ENCODE measurements around the gene ACOX3.

DNA sequence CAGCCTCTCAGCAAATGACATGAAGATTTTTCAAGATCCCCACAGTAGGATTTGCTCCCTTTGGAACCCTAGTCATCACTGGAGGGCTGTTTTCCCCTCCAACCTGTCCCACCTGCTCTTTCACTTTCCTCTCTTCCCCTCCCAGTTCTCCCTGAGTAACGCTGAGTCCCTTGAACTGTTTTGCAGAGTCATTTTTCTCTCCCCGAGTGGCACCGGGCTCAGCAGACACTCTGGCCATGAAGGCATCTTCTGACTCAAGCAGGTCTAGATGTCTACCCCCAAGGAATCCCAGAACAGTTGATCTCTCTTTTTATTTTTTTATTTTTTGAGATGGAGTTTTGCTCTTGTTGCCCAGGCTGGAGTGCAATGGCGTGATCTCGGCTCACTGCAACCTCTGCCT is 118.8 kb downstream of the ACOX3 start:
- TF ChIP-seq, protein P1, sequence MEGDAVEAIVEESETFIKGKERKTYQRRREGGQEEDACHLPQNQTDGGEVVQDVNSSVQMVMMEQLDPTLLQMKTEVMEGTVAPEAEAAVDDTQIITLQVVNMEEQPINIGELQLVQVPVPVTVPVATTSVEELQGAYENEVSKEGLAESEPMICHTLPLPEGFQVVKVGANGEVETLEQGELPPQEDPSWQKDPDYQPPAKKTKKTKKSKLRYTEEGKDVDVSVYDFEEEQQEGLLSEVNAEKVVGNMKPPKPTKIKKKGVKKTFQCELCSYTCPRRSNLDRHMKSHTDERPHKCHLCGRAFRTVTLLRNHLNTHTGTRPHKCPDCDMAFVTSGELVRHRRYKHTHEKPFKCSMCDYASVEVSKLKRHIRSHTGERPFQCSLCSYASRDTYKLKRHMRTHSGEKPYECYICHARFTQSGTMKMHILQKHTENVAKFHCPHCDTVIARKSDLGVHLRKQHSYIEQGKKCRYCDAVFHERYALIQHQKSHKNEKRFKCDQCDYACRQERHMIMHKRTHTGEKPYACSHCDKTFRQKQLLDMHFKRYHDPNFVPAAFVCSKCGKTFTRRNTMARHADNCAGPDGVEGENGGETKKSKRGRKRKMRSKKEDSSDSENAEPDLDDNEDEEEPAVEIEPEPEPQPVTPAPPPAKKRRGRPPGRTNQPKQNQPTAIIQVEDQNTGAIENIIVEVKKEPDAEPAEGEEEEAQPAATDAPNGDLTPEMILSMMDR (IDR thresholded peaks at IDR 0.05; ENCODE audit: low read depth, low read length, missing input control): no peak
- TF ChIP-seq RAD21 (IDR thresholded peaks at IDR 0.05) (no peak), TAF1 (conservative IDR thresholded peaks at IDR 0.05) (no peak), EGR1 (IDR thresholded peaks at IDR 0.05; ENCODE audit: low read depth in 2 of 2) (no peak), SP1 (IDR thresholded peaks at IDR 0.05) (no peak), GABPA (IDR thresholded peaks at IDR 0.05 in 1 of 2, conservative IDR thresholded peaks at IDR 0.05 in 1 of 2) (no peak), JUND (IDR thresholded peaks at IDR 0.05) (no peak), RXRA (IDR thresholded peaks at IDR 0.05) (no peak), YY1 (IDR thresholded peaks at IDR 0.05) (no peak)
- TF ChIP-seq, protein P2, sequence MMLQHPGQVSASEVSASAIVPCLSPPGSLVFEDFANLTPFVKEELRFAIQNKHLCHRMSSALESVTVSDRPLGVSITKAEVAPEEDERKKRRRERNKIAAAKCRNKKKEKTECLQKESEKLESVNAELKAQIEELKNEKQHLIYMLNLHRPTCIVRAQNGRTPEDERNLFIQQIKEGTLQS (IDR thresholded peaks at IDR 0.05): no peak
- TF ChIP-seq, protein P3, sequence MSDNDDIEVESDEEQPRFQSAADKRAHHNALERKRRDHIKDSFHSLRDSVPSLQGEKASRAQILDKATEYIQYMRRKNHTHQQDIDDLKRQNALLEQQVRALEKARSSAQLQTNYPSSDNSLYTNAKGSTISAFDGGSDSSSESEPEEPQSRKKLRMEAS (IDR thresholded peaks at IDR 0.05): no peak

Measured in liver (tissue), 3 donors.